Renal cortical epithelial cell (primary cell): ENCODE measurements around the gene LINC00237. TPM values are rescaled to one million over a fixed set of nuclear protein-coding genes. Genes with fewer than 3 reads are reported as not detected.

Experiments used
- DNase-seq: peaks from one replicate; pipeline ENCODE4 v3.0.0-alpha.2; 2011; ENCODE audit warnings: low read depth
- total RNA-seq: library from RNA; depleted of rRNA; stranded (reverse); fragments of >200 nt; gene quantifications from 2 replicates; pipeline ENCODE4 v1.2.3, GENCODE V29; 2014

Gene LINC00237
- total RNA-seq, 1 donor from 2014 or later, result not detected

- no peak for DNase-seq
Observed at GRCh38 chr20:21096321-21097043, 9.7 kb downstream of the LINC00237 start.

GRCh38 chr20:21092806-21093205, 13.4 kb downstream of the LINC00237 start:
- no peak for DNase-seq

- DNase-seq, result no peak
Observed at GRCh38 chr20:21090721-21091120, 15.4 kb downstream of the LINC00237 start.

- no peak for DNase-seq
Observed at GRCh38 chr20:21090111-21090618, 16.0 kb downstream of the LINC00237 start.

GRCh38 chr20:21089391-21089790, 16.8 kb downstream of the LINC00237 start:
- no peak for DNase-seq

GRCh38 chr20:21087862-21088540, 18.2 kb downstream of the LINC00237 start:
- no peak for DNase-seq

GRCh38 chr20:21083825-21084325, 22.3 kb downstream of the LINC00237 start:
- no peak for DNase-seq

GRCh38 chr20:21082584-21082983, 23.6 kb downstream of the LINC00237 start:
- DNase-seq, result no peak

- no peak for DNase-seq
Observed at GRCh38 chr20:21077809-21078345, 28.3 kb downstream of the LINC00237 start.

GRCh38 chr20:21076073-21076472, 30.1 kb downstream of the LINC00237 start:
- no peak for DNase-seq

- no peak for DNase-seq
Observed at GRCh38 chr20:21075471-21075870, 30.7 kb downstream of the LINC00237 start.

- peak; percentile 66 for DNase-seq
Observed at GRCh38 chr20:21074605-21075336, 31.4 kb downstream of the LINC00237 start.

GRCh38 chr20:21067255-21067654, 38.9 kb downstream of the LINC00237 start:
- DNase-seq, result no peak

GRCh38 chr20:21064924-21065323, 41.2 kb downstream of the LINC00237 start:
- no peak for DNase-seq

GRCh38 chr20:21063276-21063675, 42.9 kb downstream of the LINC00237 start:
- no peak for DNase-seq

- no peak for DNase-seq
Observed at GRCh38 chr20:21053002-21053762, 53.0 kb downstream of the LINC00237 start.

GRCh38 chr20:21052686-21053001, 53.5 kb downstream of the LINC00237 start:
- no peak for DNase-seq

- DNase-seq, result no peak
Observed at GRCh38 chr20:21052241-21052640, 53.9 kb downstream of the LINC00237 start.

- DNase-seq, result no peak
Observed at GRCh38 chr20:21050710-21051109, 55.4 kb downstream of the LINC00237 start.

- DNase-seq, result no peak
Observed at GRCh38 chr20:21049305-21049828, 56.8 kb downstream of the LINC00237 start.

GRCh38 chr20:21048841-21049273, 57.3 kb downstream of the LINC00237 start:
- DNase-seq, result no peak
